ENCODE data around the gene CATSPERZ. TPM values are rescaled to one million over a fixed set of nuclear protein-coding genes. Genes with fewer than 3 reads are reported as not detected.
A peak's percentile ranks its signal among the peaks of the same experiment; 100 is the strongest.

CATSPERZ gene
- total and polyA plus RNA-seq, 2 of the 13 experiments (the other 11 are each of a cell fraction or from before 2014, with no cell fraction given), result 0.22 to 0.48 TPM

DNA sequence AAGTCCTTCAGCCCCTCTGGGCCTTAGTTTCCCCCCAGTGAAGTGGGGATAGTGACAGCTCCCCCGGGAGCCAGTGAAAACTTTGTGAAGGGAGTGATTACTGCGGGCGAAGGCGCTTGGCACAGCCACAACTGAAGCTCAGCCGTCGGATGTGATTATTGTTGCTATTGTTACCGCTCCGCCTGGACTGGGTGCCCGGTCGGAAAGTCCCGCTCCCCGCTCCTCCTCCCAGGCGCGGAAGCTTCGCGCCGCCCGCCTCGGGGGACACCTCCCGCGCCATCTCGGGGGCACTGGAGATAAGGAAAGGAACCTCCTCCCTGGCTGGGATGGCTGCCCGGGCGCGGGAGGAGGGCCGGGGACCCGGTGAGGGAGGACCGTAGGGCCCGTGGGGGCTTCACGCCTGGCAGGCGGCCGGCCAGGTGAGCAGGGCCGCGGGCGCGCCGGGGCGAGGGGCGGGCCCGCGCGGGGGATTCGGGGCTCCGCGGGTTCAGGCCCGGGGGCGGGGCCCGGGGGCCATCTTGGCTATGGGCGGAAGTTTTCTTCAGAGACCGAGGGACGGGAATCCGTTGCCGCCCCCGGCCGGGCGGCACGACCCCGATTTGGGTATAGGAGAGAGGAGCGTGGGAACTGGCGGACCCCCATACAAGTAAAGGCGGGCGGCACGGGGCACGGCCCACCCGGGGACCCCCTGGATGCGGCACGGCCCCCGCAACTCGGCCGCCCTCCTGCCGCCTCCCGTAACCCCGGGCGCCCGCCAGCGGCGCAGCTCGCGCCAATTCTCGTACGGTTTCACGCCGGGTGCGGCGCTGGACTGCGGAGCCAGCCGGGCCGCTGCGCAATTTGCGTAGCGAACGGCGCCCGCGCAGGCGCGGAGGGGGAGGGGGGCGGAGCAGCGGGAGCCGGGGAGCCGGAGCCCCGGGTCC, 14.9 kb upstream of the CATSPERZ start, which contains the start of gene GPR137 (continued):
- TF ChIP-seq, protein P1, sequence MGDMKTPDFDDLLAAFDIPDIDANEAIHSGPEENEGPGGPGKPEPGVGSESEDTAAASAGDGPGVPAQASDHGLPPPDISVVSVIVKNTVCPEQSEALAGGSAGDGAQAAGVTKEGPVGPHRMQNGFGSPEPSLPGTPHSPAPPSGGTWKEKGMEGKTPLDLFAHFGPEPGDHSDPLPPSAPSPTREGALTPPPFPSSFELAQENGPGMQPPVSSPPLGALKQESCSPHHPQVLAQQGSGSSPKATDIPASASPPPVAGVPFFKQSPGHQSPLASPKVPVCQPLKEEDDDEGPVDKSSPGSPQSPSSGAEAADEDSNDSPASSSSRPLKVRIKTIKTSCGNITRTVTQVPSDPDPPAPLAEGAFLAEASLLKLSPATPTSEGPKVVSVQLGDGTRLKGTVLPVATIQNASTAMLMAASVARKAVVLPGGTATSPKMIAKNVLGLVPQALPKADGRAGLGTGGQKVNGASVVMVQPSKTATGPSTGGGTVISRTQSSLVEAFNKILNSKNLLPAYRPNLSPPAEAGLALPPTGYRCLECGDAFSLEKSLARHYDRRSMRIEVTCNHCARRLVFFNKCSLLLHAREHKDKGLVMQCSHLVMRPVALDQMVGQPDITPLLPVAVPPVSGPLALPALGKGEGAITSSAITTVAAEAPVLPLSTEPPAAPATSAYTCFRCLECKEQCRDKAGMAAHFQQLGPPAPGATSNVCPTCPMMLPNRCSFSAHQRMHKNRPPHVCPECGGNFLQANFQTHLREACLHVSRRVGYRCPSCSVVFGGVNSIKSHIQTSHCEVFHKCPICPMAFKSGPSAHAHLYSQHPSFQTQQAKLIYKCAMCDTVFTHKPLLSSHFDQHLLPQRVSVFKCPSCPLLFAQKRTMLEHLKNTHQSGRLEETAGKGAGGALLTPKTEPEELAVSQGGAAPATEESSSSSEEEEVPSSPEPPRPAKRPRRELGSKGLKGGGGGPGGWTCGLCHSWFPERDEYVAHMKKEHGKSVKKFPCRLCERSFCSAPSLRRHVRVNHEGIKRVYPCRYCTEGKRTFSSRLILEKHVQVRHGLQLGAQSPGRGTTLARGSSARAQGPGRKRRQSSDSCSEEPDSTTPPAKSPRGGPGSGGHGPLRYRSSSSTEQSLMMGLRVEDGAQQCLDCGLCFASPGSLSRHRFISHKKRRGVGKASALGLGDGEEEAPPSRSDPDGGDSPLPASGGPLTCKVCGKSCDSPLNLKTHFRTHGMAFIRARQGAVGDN (CRISPR knock-in tag; IDR thresholded peaks at IDR 0.05), result peak; percentile 24; the same call in 1 of the 2 replicates
- no peak; the same call in 1 of the 2 replicates for TF ChIP-seq ZNF263 (CRISPR knock-in tag; IDR thresholded peaks at IDR 0.05)
- no peak for TF ChIP-seq GTF3A (CRISPR knock-in tag; conservative IDR thresholded peaks at IDR 0.05)
- TF ChIP-seq SMARCE1 (IDR thresholded peaks at IDR 0.05; ENCODE audit: borderline replicate concordance), result no peak
- no peak for TF ChIP-seq ZNF83 (CRISPR knock-in tag; IDR thresholded peaks at IDR 0.05; ENCODE audit: borderline replicate concordance)
- no peak for TF ChIP-seq RNF2 (conservative IDR thresholded peaks at IDR 0.05; ENCODE audit: low read depth)
- no peak for TF ChIP-seq SRSF9 (IDR thresholded peaks at IDR 0.05; ENCODE audit: borderline replicate concordance, insufficient read depth, low read depth, low read length, poor library complexity, severe bottlenecking)
- no peak for TF ChIP-seq ELF4 (CRISPR knock-in tag; IDR thresholded peaks at IDR 0.05; ENCODE audit: borderline replicate concordance)
- TF ChIP-seq MBNL3 (CRISPR knock-in tag; conservative IDR thresholded peaks at IDR 0.05), result no peak
- TF ChIP-seq SNAI1 (CRISPR knock-in tag; IDR thresholded peaks at IDR 0.05; ENCODE audit: borderline replicate concordance), result no peak
- TF ChIP-seq KMT2A (CRISPR knock-in tag; IDR thresholded peaks at IDR 0.05), result no peak
- TF ChIP-seq ZNF530 (CRISPR knock-in tag; IDR thresholded peaks at IDR 0.05; ENCODE audit: low read depth), result no peak
- no peak for TF ChIP-seq ETV6 (CRISPR knock-in tag; conservative IDR thresholded peaks at IDR 0.05)
- TF ChIP-seq RFX3 (CRISPR knock-in tag; IDR thresholded peaks at IDR 0.05), result no peak
- TF ChIP-seq FOXA3 (CRISPR knock-in tag; IDR thresholded peaks at IDR 0.05), result no peak
- no peak for TF ChIP-seq ZNF337 (CRISPR knock-in tag; IDR thresholded peaks at IDR 0.05; ENCODE audit: borderline replicate concordance, low read depth)
- no peak for TF ChIP-seq REL (CRISPR knock-in tag; conservative IDR thresholded peaks at IDR 0.05)
- TF ChIP-seq, protein P2, sequence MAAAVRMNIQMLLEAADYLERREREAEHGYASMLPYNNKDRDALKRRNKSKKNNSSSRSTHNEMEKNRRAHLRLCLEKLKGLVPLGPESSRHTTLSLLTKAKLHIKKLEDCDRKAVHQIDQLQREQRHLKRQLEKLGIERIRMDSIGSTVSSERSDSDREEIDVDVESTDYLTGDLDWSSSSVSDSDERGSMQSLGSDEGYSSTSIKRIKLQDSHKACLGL (CRISPR knock-in tag; IDR thresholded peaks at IDR 0.05), result no peak
- TF ChIP-seq ZNF30 (CRISPR knock-in tag; IDR thresholded peaks at IDR 0.05), result no peak
- TF ChIP-seq ZNF879 (CRISPR knock-in tag; IDR thresholded peaks at IDR 0.05), result no peak
- no peak for TF ChIP-seq ZNF343 (CRISPR knock-in tag; IDR thresholded peaks at IDR 0.05)
- no peak for TF ChIP-seq SP1 (IDR thresholded peaks at IDR 0.05)
- no peak for TF ChIP-seq SP1 (CRISPR knock-in tag; IDR thresholded peaks at IDR 0.05)
- no peak for TF ChIP-seq ZFP36L2 (CRISPR knock-in tag; IDR thresholded peaks at IDR 0.05)
- no peak for TF ChIP-seq SP2 (CRISPR knock-in tag; IDR thresholded peaks at IDR 0.05)
- TF ChIP-seq, protein P3, sequence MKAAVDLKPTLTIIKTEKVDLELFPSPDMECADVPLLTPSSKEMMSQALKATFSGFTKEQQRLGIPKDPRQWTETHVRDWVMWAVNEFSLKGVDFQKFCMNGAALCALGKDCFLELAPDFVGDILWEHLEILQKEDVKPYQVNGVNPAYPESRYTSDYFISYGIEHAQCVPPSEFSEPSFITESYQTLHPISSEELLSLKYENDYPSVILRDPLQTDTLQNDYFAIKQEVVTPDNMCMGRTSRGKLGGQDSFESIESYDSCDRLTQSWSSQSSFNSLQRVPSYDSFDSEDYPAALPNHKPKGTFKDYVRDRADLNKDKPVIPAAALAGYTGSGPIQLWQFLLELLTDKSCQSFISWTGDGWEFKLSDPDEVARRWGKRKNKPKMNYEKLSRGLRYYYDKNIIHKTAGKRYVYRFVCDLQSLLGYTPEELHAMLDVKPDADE (CRISPR knock-in tag; IDR thresholded peaks at IDR 0.05), result no peak
- TF ChIP-seq ZNF839 (CRISPR knock-in tag; IDR thresholded peaks at IDR 0.05; ENCODE audit: borderline replicate concordance), result no peak

All from HepG2 (cell line).